ENCODE results near the gene TTC33.

DNA sequence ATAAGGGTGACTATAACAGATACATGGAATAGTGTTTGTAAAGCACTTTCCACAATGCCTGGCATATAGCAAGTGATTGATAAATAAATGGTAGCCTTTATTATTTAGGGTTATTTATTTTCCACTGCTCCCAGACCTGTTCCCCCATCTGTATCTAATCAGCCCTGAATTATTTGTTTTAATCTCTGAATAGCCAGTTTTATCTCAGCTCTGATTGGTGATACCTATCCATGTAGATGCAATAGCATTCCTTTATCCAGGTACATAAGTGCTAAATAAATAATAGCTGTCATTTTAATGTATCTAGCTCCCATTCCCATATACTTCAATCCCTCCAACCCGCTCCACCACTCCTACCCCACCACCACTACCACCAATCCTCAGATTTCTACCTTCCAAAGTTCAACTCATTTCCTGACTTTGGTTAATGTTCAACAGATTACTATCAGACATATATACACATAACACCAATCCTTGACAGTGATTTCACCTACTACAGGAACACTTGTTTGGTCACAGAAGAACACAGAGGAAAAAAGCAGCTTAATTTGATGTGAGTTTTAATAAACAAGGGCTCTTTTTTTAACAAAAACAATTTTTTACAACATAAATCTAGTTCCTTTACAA, 28.4 kb upstream of the TTC33 start:
- no peak for TF ChIP-seq POLR2A (IDR thresholded peaks at IDR 0.05)
- TF ChIP-seq, protein P1, sequence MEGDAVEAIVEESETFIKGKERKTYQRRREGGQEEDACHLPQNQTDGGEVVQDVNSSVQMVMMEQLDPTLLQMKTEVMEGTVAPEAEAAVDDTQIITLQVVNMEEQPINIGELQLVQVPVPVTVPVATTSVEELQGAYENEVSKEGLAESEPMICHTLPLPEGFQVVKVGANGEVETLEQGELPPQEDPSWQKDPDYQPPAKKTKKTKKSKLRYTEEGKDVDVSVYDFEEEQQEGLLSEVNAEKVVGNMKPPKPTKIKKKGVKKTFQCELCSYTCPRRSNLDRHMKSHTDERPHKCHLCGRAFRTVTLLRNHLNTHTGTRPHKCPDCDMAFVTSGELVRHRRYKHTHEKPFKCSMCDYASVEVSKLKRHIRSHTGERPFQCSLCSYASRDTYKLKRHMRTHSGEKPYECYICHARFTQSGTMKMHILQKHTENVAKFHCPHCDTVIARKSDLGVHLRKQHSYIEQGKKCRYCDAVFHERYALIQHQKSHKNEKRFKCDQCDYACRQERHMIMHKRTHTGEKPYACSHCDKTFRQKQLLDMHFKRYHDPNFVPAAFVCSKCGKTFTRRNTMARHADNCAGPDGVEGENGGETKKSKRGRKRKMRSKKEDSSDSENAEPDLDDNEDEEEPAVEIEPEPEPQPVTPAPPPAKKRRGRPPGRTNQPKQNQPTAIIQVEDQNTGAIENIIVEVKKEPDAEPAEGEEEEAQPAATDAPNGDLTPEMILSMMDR (IDR thresholded peaks at IDR 0.05 in 4 of 5, conservative IDR thresholded peaks at IDR 0.05 in 1 of 5), result no peak
